Stomach (tissue), 4 donors: ENCODE measurements around the gene TMEM258.

Experiments
- CTCF ChIP-seq, 7 experiments: fragments of 450-650 bp in 4 of 7; fragments of 200-600 bp in 3 of 7; sonication (generic) in 3 of 7; IDR thresholded peaks; one replicate each; pipeline ENCODE4 v1.5.1; 2016 to 2019; ENCODE audit warnings: antibody characterized with exemption in 7 of 7, control low read depth in 2 of 7, mild to moderate bottlenecking in 1 of 7
- POLR2A ChIP-seq, 4 donors: fragments of 450-650 bp; IDR thresholded peaks; one replicate each; pipeline ENCODE4 v1.6.1; 2016; ENCODE audit warnings: antibody characterized with exemption in 4 of 4, control low read depth in 2 of 4, mild to moderate bottlenecking in 1 of 4, moderate library complexity in 1 of 4

GRCh38 chr11:61762223-61762615, 30.2 kb downstream of the TMEM258 start:
- TF ChIP-seq CTCF (IDR thresholded peaks at IDR 0.05) (no peak), POLR2A (IDR thresholded peaks at IDR 0.05) (no peak)
